Stomach smooth muscle (tissue), 2 donors: Measurements from ENCODE around the gene DAGLA.

ENCODE experiments used
- H3K27ac ChIP-seq: one replicate; pipeline ENCODE4 v1.7.0; 2013; ENCODE audit warnings: mild to moderate bottlenecking, low read length, inconsistent platforms
- H3K27me3 ChIP-seq, 2 donors: one replicate each; pipeline ENCODE4 v1.7.0; 2013; ENCODE audit warnings: low read length in 2 of 2; ENCODE audit not compliant: insufficient read depth in 2 of 2, control insufficient read depth in 1 of 2
- H3K36me3 ChIP-seq, 2 donors: one replicate each; pipeline ENCODE4 v1.7.0; 2013; ENCODE audit warnings: low read length in 2 of 2; ENCODE audit not compliant: control insufficient read depth in 2 of 2, insufficient read depth in 2 of 2
- H3K4me1 ChIP-seq: one replicate; pipeline ENCODE4 v1.7.0; 2013; ENCODE audit warnings: low read length; ENCODE audit not compliant: control insufficient read depth, insufficient read depth
- H3K4me3 ChIP-seq, 2 donors: one replicate each; pipeline ENCODE4 v1.7.0; 2013; ENCODE audit warnings: low read length in 2 of 2
- H3K9ac ChIP-seq, 2 donors: one replicate each; pipeline ENCODE4 v1.7.0; 2013; ENCODE audit warnings: low read length in 2 of 2, mild to moderate bottlenecking in 1 of 2
- H3K9me3 ChIP-seq, 2 donors: one replicate each; pipeline ENCODE4 v1.7.0; 2013; ENCODE audit warnings: low read length in 2 of 2; ENCODE audit not compliant: control insufficient read depth in 2 of 2
- donor health status: healthy.
- donor health status: Pancreatic carcinoma.

The DAGLA gene

GRCh38 chr11:61717286-61718033 is 37.3 kb downstream of the DAGLA start:
- peak overlapping the region; percentile 62 for H3K27ac ChIP-seq
- peak overlapping the region in 1 of 2 donors; percentile 79 for H3K4me3 ChIP-seq
- peaks cover 27% of the 10 kb centered on the region for H3K4me1 ChIP-seq
- H3K27me3 ChIP-seq: no peaks in the 10 kb centered on the region
- H3K9ac ChIP-seq: peak overlapping the region; percentile 71 to 78
- no peaks in the 10 kb centered on the region for H3K9me3 ChIP-seq
- peaks cover 0 to 2% of the 10 kb centered on the region in 2 donors for H3K36me3 ChIP-seq

- Histone ChIP-seq H3K4me1 (peaks cover 27% of the 10 kb centered on the region), H3K36me3 (peaks cover 0 to 4% of the 10 kb centered on the region in 2 donors), H3K27me3 (no peaks in the 10 kb centered on the region), H3K9me3 (no peaks in the 10 kb centered on the region), H3K4me3 (peak overlapping the region; percentile 60 to 79), H3K27ac (peak overlapping the region; percentile 62), H3K9ac (peak overlapping the region; percentile 71 to 78)
Measured at GRCh38 chr11:61718046-61718531, 37.9 kb downstream of the DAGLA start.

- no peaks in the 10 kb centered on the region for H3K9me3 ChIP-seq
- peaks cover 27% of the 10 kb centered on the region for H3K4me1 ChIP-seq
- H3K27ac ChIP-seq: peak overlapping the region; percentile 62
- H3K4me3 ChIP-seq: peak overlapping the region; percentile 60 to 79
- H3K27me3 ChIP-seq: no peaks in the 10 kb centered on the region
- peak overlapping the region; percentile 64 to 71 for H3K9ac ChIP-seq
- peaks cover 3 to 8% of the 10 kb centered on the region in 2 donors for H3K36me3 ChIP-seq
Measured at GRCh38 chr11:61718621-61719302, 38.6 kb downstream of the DAGLA start.

GRCh38 chr11:61719978-61720377 is 39.8 kb downstream of the DAGLA start:
- Histone ChIP-seq H3K9ac (no peak overlapping the region), H3K27ac (no peak overlapping the region), H3K36me3 (peaks cover 5 to 14% of the 10 kb centered on the region in 2 donors)

GRCh38 chr11:61720597-61720996 is 40.4 kb downstream of the DAGLA start:
- Histone ChIP-seq H3K36me3 (peaks cover 5 to 14% of the 10 kb centered on the region in 2 donors), H3K4me1 (peaks cover 28% of the 10 kb centered on the region), H3K27ac (no peak overlapping the region), H3K9me3 (no peaks in the 10 kb centered on the region), H3K9ac (no peak overlapping the region), H3K27me3 (no peaks in the 10 kb centered on the region), H3K4me3 (no peak overlapping the region)

More at GRCh38 chr11:61719978-61720377, 39.8 kb downstream of the DAGLA start:
- peaks cover 30% of the 10 kb centered on the region for H3K4me1 ChIP-seq
- H3K4me3 ChIP-seq: no peak overlapping the region
- H3K9me3 ChIP-seq: no peaks in the 10 kb centered on the region
- no peaks in the 10 kb centered on the region for H3K27me3 ChIP-seq

- H3K36me3 ChIP-seq: peaks cover 5 to 18% of the 10 kb centered on the region in 2 donors
- H3K4me3 ChIP-seq: no peak overlapping the region
- H3K9me3 ChIP-seq: no peaks in the 10 kb centered on the region
- no peaks in the 10 kb centered on the region for H3K27me3 ChIP-seq
- no peak overlapping the region for H3K27ac ChIP-seq
- no peak overlapping the region for H3K9ac ChIP-seq
- peaks cover 10% of the 10 kb centered on the region for H3K4me1 ChIP-seq
Measured at GRCh38 chr11:61724437-61724836, 44.2 kb downstream of the DAGLA start.

DNA sequence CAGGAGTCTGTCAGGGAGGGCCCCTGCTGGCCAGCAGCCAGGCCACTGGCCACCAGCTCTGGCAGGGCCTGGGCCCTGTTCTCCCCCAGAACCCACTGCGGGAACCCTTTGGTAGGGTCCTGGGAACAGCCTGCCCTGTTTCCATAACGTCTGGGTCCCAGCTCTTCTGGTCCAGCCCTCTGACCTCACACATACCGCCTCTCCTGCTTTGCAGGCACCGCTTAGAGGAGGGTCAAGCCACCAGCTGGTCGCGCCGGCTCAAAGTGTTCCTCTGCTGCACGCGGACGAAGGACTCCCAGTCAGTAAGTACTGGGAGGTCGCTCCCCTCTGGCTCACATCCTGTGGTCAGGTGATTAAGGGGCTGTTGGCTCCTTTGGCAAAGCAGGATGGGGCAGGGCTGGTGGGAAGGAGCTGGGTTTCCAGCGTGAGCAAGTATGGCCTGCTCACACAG is 45.6 kb downstream of the DAGLA start:
- H3K9ac ChIP-seq: no peak overlapping the region
- H3K27me3 ChIP-seq: no peaks in the 10 kb centered on the region
- H3K9me3 ChIP-seq: no peaks in the 10 kb centered on the region
- no peak overlapping the region for H3K4me3 ChIP-seq
- H3K36me3 ChIP-seq: peaks cover 5 to 18% of the 10 kb centered on the region in 2 donors
- H3K4me1 ChIP-seq: peaks cover 12% of the 10 kb centered on the region
- H3K27ac ChIP-seq: no peak overlapping the region

DNA sequence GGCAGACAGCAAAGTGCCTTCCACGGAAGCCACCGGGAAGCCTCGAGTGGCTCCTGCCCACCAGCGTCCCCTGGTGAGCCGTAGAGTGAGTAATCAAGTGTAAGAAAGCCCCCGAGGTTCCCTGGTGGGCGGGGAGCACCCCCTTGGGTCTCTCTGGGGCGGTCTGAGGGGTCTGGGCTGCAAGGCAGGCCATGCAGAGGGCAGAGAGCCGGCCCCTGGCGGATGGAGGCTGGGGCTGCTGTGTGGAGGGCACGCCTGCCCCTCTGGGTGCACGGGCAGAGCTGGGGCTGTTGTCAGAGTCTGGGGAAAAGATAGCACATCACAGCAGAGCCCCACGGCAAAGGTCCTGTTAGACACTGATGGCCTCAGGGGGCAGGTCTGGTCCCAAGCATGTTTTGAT is 46.6 kb downstream of the DAGLA start:
- Histone ChIP-seq H3K27ac (no peak overlapping the region), H3K9ac (no peak overlapping the region), H3K4me1 (peaks cover 14% of the 10 kb centered on the region), H3K9me3 (no peaks in the 10 kb centered on the region), H3K4me3 (no peak overlapping the region), H3K36me3 (peaks cover 5 to 16% of the 10 kb centered on the region in 2 donors), H3K27me3 (no peaks in the 10 kb centered on the region)

DNA sequence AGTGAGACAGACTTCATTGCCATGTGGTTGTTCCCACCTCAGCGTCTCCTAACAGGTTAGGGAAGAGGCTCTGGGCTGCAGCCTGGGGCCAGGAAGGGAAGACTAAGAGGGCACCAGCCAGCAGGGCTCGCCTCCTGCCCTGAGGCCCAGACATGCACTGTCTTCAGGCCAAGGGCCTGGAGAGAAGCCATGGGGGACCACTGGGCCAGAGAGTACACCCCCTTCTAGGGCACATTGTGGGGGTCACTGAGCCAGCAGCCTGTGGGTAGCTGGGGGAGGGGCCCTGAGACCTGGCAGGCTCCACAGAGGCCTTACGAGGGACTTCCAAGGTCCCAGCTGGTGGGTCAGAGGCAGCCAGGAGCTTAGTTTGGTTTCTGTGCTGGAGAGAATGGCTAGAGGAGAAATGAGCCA is 47.2 kb downstream of the DAGLA start:
- H3K4me3 ChIP-seq: no peak overlapping the region
- no peaks in the 10 kb centered on the region for H3K9me3 ChIP-seq
- peaks cover 5 to 16% of the 10 kb centered on the region in 2 donors for H3K36me3 ChIP-seq
- no peaks in the 10 kb centered on the region for H3K27me3 ChIP-seq
- H3K9ac ChIP-seq: no peak overlapping the region
- H3K4me1 ChIP-seq: peaks cover 20% of the 10 kb centered on the region
- no peak overlapping the region for H3K27ac ChIP-seq

DNA sequence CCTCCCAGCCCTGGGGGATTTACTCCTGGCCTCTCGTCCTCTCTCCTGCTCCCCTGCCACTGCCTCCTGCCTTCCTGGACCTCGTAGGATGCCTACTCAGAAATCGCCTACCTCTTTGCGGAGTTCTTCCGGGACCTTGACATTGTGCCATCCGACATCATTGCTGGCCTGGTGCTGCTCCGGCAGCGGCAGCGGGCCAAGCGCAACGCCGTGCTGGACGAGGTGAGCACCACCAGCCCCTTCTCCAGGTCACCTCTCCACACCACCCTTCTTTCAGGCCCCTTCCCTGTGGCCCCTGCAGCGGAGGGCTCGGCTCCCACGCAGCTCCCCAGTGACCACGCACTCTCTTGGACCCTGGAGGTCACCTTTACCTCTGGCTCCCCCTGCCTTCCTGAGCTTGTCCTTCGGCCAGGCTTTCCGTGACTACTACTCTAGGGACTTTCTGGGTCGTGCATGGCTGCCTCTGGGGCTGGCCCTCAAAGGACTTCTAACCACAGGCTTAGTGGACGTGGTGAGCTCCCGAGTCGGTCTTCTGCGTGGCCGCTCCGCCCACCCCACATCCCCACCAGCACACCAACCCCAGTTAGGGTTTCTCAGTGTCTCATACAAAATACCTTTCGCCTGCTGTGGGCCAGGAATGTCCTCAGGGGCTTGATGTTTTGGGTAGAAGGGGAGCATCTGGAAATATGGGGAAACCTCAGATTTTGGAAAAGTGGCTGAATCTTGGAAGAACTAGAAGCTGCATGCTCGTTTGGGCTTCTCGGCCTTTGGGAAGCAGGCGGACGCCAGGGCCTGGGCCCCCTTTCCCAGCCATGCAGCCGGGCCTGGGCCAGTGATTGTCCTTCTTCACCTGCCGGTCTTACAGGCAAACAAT is 48.1 kb downstream of the DAGLA start:
- Histone ChIP-seq H3K4me3 (no peak overlapping the region), H3K9ac (no peak overlapping the region), H3K9me3 (no peaks in the 10 kb centered on the region), H3K36me3 (peaks cover 5 to 14% of the 10 kb centered on the region in 2 donors), H3K27me3 (no peaks in the 10 kb centered on the region), H3K4me1 (peaks cover 29% of the 10 kb centered on the region), H3K27ac (no peak overlapping the region)
